Vagina (tissue), 2 donors: Measurements from ENCODE around the gene FER1L5.

ENCODE experiments used
- CTCF ChIP-seq, 3 experiments: fragments of 450-650 bp in 2 of 3; fragments of 200-600 bp in 1 of 3; sonication (generic) in 1 of 3; IDR thresholded peaks; one replicate each; pipeline ENCODE4 v1.5.1; 2017 to 2019; ENCODE audit warnings: antibody characterized with exemption in 3 of 3, mild to moderate bottlenecking in 2 of 3, moderate library complexity in 2 of 3
- POLR2AphosphoS5 ChIP-seq, 2 donors: sonication (generic); formaldehyde crosslinking; IDR thresholded peaks; one replicate each; pipeline ENCODE4 v1.9.0; 2017; ENCODE audit warnings: antibody characterized with exemption in 2 of 2, mild to moderate bottlenecking in 2 of 2, low read depth in 1 of 2; ENCODE audit not compliant: insufficient read depth in 1 of 2

- TF ChIP-seq CTCF (IDR thresholded peaks at IDR 0.05) = no peak
- no peak for TF ChIP-seq POLR2AphosphoS5 (IDR thresholded peaks at IDR 0.05; ENCODE audit: insufficient read depth in 1 of 2, low read depth in 1 of 2)
Observed at GRCh38 chr2:96594691-96595152, 47.8 kb upstream of the FER1L5 start.
